PC-9 (cell line): ENCODE data around the gene KIF24.

ENCODE experiments used
- EZH2 ChIP-seq: fragments of 200-600 bp; sonication (generic); IDR thresholded peaks from 2 replicates; pipeline ENCODE4 v1.8.0; 2017; ENCODE audit warnings: antibody characterized with exemption, low read depth
- TF ChIP-seq, protein P1 (sequence below): fragments of 200-600 bp; sonication (generic); conservative IDR thresholded peaks from 2 replicates; pipeline ENCODE4 v1.6.1; 2017; ENCODE audit warnings: mixed run types, antibody characterized with exemption, mild to moderate bottlenecking, moderate library complexity

DNA sequence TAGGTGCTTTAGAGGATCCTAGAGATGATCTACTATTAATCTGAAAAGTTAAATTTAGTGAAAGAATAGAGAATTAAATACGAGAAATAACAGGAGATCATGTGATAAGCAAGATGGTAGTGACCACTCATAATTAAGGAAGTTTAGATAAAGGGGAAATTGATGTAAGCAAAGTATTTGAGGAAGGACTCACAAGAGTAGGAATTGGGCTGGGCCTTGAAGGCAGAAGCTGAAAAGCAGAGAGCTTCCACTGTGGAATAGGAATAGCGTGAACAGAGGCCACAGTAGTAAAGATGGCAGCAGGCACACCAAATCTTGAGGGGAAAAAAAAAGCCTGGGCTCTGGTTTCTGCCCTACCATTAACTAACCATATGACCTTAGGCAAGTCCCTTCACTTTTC, 38.0 kb downstream of the KIF24 start:
- TF ChIP-seq, protein P1, sequence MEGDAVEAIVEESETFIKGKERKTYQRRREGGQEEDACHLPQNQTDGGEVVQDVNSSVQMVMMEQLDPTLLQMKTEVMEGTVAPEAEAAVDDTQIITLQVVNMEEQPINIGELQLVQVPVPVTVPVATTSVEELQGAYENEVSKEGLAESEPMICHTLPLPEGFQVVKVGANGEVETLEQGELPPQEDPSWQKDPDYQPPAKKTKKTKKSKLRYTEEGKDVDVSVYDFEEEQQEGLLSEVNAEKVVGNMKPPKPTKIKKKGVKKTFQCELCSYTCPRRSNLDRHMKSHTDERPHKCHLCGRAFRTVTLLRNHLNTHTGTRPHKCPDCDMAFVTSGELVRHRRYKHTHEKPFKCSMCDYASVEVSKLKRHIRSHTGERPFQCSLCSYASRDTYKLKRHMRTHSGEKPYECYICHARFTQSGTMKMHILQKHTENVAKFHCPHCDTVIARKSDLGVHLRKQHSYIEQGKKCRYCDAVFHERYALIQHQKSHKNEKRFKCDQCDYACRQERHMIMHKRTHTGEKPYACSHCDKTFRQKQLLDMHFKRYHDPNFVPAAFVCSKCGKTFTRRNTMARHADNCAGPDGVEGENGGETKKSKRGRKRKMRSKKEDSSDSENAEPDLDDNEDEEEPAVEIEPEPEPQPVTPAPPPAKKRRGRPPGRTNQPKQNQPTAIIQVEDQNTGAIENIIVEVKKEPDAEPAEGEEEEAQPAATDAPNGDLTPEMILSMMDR: no peak
- TF ChIP-seq EZH2: no peak
